Activated CD4-positive, alpha-beta T cell treated with anti-CD3 and anti-CD28 coated beads, Interleukin-2, Interleukin-6, amounts not matched to agents 100 ng/mL and 50 ng/mL, durations not matched to agents 16 hours and 8 hours (primary cell): Measurements from ENCODE around the gene VSIG10L2.
A peak's percentile ranks its signal among the peaks of the same experiment; 100 is the strongest.

ENCODE experiments used
- DNase-seq: peaks from one replicate; pipeline ENCODE4 v3.0.0-alpha.2; 2020

The VSIG10L2 gene

DNA sequence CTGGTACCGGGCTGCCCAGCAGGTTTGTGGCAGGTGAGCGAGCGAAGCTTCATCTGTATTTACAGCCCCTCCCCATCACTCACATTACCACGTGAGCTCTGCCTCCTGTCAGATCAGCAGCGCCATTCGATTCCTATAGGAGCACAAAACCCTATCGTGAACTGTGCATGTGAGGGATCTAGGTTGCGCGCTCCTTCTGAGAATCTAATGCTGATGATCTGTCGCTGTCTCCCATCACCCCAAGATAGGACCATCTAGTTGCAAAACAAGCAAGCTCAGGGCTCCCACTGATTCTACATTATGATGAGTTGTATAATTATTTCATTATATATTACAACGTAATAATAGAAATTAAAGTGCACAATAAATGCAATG lies 15.8 kb upstream of the VSIG10L2 start:
- DNase-seq: no peak

DNA sequence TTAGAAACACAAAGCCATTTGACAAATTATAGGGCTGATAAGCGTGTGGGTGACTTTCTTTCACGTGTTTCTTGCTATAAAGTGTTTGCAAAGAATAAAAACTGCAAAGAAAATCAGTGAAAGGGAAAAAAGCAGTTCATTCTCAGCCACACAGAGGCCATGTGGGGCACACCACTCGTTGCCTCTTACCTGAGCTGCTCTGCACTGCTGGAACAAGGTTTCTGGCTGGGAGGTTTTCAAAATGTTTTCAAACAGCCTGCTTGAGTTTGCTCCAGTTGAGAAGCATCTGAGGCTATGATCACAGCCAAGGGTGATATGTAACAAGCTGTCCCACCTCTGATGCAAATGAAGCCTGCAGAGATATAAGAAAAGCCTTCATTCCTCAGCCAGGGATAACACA lies 14.7 kb upstream of the VSIG10L2 start:
- no peak for DNase-seq

DNA sequence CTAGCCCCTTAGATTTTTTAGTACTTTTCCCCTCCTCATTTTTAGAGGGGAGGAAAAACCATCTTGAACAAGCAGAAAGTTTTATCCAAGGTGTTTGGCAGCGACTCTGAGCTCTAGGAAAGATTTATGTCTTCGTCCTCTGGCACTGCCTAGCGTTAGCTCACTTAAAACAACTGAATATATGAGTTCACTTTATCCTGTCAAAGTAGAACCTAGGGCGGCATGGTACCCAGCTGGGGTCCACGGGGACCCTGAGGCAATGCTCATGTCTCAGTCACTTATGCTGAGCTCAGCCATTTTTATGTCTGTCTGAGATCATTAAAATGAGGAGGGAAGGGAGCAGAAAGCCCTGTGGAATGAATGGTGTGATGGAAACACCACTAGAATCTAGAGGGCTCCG lies 14.2 kb upstream of the VSIG10L2 start:
- DNase-seq: no peak

DNA sequence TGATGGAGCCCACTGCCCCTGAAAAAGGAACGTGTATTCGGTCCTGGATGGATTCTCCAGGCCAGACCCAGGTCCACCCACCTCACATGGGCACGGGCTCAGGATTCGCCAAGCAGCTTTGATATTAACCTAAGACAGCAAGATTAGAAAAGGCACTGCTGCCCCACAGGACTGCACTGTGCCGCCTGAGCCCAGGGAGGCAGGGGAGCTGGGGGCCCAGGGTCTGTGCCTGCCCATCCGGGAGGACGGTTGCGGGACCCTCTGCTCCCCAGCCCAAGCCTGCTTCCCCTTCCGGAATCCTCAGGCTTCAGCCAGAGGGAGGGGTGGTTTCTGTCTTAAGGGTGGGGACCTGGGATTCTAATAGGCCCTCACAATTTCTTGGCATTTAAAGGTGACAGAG lies 13.5 kb upstream of the VSIG10L2 start:
- DNase-seq: no peak

DNA sequence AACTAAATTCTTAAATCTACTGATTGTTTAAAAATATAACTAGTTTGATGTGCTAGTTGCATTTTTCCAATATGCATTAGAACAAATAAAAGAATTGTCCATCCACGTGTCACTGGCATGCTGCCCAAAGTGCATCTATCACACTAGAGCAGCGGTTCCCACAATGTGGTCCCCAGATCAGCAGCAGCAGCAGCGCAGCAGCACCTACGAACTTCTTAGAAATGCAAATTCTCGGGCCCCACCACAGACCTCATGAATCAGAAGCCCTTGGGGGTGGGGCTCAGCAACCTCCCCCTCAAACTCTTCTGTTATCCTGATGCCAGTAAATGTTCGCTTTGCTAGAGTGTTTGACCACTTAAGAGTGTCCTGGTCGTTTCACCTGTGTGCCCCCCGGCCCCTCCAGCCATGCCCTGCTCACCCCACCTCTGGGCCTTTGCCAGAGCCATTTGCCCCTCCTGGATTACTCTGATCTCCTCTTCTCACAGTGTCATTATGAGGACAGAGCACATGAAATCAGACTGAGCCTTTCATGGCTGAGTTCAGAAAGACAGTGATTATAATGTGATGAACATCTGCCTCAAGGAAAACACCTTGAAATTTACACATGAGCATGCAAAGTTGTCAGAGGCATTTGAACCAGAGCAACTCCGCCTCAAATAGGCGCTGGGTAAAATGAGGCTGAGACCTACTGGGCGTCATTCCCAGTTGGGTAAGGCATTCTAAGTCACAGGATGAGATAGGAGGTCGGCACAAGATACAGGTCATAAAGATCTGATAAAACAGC lies 12.6 kb upstream of the VSIG10L2 start:
- DNase-seq: no peak

DNA sequence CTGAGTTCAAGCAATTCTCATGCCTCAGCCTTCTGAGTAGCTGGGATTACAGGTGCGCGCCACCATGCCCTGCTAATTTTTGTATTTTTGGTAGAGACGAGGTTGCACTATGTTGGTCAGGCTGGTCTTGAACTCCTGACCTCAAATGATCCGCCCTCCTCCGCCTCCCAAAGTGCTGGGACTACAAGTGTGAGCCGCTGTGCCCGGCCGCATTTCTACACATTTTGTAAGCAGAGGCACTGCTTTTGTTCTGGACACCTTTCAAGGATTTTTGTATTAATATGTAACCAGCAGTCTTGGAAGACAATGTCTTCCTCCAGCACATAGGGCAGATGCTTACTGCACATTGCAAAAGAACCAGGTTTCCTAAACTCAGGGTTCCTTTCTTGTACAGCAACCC lies 11.4 kb upstream of the VSIG10L2 start:
- no peak for DNase-seq

DNA sequence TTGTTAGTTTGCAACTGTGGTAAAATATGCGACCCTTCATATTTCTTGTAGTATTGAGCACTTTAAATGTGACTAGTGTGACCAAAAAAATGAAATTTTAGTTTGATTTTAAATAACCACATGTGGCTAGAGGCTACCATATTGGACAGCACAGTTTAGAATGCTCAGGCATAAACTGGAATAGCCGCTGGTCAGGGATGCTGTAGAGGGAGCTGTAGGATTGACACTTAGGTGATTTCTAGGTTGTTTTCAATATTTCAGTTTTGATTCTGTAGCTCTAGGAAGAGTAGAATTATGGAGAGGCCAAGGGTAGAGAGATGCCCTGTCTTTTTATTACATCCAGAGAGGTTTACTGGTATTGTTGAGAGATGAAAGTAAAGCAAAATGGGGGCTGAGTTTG lies 10.8 kb upstream of the VSIG10L2 start:
- DNase-seq: no peak

DNA sequence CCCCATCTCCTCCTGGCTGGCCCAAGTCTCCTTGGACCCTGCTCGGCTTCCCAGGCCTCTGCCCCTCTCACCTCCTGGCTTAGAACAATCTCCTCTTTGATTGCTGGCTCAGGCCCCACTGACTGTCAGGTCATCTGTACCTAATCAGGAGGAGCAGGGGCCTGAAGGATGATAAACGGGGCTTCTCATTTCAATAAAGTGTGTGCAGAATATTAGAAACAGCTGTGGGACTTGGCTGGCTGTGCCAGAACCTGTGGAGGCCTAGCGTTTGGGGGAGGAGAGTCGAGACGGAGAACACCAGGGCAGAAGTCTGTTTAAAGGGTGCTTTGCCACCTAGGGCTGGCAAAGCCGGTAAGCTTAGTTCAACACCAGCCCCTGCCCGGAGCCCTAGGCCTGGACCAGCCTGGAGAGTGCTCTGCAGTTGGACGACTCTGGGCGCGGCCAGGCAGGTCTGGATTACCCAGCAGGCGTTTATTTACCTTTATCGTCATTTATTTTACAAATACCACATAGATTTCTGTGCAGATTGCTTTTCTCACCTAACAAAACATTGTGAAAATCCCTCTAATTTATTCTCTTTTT lies 10.1 kb upstream of the VSIG10L2 start:
- no peak for DNase-seq

DNA sequence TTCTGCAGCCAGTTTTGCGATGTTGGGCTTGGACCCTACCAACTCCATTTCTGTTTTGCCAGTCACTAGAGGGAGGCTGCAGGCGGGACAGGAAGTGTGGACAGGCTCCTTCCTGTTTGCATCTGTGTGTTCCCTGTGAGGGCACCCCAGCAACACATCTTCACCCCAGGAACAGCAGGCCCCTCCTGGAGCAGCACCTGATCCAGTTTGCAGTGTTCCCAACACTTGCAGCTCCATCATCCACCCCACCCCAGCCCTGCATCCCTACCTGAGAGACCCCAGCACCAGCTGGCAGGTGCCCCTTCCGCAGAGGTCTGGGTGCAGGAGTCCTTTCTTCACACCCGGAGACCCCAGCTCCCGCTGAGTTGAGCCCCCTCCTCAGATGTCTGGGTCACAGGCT lies 7.4 kb upstream of the VSIG10L2 start:
- DNase-seq: no peak

DNA sequence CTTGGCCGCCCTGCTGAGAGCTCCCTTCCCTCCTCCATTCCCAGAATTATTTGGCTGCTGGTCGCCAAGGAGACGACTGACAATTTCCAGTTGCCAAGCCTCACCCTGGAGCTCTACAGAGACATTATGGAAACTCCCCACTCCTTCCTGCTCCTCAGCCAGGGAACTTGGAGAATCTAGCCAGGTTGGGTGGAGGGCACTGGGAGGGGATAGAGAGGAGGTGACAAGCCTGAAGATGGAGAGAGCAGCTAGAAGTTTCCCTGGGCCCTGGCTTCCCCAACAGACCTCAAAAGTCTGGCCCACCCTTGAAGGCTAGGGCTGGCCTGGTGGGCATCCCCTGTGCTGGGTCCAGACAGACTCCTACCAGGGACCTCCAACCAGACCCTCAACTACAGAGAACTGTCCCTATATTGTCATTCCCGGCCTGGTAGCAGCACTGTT lies 6.7 kb upstream of the VSIG10L2 start:
- no peak for DNase-seq

DNA sequence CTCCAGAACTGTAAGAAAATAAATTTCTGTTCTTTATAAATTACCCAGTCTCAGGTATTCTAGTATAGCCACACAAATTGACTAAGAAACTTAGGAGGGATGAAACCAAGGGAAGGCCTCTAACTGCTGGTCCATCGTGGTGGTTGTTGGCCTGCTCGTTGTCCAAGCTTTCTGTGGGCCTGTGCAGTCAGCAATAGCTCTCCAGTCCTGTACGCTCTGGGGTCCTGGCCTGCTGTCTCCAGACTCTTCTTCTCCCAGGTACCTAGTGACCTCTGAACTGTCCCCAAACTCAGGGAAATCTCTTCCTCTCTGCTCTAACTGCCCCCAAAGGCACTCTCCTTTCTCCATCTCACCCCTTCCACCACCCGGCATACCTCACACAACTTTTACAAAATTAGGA lies 5.7 kb upstream of the VSIG10L2 start:
- DNase-seq: no peak

DNA sequence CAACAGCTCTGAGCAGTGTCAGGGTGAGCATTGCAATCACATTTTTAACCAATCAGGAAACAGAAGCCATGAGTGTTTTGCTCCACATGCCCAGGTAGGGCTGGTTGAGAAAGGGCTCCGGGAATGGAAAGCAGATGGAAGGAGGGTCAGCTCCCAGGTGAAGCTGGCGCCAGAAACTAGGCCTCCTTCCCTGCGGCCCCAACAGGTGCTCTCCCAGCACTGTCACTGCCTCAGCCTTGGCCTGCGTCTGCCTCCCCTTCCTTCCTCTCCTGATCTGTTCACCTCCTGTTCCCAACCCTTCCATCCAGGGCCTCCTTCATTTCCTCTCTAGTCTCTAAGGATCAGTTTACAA lies 4.6 kb upstream of the VSIG10L2 start:
- no peak for DNase-seq

DNA sequence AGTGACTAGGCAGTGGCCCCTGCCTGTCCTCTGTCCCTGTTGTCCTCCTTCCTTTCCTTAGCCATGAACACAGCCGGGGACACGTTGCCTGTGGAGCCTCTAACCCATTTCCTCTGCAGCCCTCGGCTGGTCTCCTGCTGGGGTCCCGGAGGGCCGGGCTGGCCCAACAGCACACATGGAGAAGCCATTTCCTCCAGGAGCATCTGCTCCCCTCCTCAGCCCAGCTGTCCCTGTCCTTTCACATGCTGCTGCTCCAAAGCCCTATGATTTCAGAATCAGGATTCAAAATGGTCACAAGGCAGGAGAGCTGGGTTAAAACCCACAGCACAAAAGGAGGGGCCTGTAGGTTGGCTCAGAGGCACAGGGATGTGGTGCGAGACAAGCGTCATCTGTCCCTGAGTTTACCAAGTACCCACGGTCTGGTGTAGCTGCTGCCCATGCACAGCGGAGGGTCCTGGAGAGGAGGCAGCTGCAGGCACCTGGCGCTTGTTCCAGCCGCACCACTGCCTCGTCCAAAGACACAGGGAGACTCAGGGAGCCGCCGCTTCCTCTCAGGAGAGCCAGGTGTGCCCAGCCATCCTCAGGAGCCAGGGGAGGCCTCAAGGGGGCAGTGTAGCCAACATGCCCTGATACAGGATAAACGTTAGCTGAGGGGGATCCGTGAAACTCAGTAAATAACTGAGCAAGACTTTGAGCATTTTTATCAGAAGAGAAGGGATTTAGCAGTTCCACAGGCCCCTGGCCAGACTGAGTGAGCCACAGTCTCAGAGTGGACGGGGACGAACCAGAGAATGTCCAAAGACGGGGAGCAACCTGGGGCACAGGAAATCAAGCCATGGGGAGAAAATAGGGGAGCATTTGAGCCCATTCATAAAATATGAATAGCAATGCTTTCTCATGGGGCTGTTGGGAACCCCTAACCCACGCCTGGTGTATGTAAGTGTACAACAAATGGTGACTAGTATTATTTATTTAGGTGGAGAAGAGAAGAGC lies 3.9 kb upstream of the VSIG10L2 start:
- peak; percentile 55 for DNase-seq

DNA sequence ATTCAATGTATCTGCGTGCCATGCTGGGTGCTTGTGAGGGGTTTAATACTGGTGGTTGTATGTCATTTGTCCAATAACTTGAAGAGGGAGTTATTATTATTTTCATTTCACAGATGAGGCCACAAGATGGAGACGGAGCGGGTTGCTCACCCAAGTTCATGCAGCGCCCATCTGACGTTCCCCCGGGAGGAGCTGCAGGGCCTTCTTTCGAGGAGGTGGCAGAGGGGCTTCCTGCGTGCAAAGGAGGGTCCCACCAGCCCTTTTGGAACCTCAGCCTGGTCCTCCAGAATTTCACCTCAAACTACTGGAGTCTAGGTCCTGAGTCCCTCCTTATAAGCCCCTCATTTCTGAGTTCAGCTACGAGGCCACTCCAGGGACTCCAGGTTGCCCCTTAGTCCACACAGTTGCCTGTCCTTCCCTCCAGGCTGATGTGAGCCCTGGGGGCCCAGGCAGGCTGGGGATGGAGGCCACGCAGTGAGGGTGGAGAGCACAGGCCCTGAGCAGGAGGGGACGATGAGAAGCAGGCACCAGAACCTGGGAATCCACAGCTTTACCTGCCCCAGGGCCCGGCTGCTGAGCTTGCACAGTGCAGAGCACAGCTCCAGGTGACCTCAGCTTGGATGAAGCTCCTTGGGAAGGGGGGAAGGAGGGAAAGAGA lies 2.9 kb upstream of the VSIG10L2 start:
- no peak for DNase-seq

DNA sequence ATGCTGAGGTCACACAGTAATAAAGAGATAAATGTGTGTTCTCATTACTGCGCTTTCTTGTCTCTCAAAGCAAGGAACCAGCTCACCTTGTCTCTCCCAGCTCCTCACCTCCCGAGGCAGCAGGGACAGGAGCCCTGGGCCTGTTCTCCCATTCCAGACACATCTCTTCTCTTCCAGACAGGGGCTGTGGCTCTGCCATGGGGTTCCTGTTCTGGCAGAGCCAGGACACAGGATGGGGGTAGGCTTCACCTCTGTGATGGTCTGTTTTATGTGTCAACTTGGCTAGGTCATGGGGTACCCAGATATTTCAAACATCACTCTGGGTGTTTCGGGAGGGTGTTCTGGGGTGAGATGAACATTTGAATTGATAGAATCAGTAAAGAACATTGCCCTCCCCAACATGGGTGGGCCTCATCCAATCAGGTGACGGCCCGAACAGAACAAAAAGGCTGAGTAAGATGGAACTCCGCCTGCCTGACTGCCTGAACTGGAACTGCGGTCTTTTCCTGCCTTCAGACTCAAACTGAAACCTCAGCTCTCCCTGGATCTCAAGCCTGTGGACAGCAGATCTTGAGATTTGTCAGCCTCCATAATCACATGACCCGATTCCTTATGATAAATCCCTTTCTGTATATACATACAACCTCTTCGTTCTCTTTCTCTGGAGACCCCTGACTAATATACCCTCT lies 2.0 kb upstream of the VSIG10L2 start:
- no peak for DNase-seq

DNA sequence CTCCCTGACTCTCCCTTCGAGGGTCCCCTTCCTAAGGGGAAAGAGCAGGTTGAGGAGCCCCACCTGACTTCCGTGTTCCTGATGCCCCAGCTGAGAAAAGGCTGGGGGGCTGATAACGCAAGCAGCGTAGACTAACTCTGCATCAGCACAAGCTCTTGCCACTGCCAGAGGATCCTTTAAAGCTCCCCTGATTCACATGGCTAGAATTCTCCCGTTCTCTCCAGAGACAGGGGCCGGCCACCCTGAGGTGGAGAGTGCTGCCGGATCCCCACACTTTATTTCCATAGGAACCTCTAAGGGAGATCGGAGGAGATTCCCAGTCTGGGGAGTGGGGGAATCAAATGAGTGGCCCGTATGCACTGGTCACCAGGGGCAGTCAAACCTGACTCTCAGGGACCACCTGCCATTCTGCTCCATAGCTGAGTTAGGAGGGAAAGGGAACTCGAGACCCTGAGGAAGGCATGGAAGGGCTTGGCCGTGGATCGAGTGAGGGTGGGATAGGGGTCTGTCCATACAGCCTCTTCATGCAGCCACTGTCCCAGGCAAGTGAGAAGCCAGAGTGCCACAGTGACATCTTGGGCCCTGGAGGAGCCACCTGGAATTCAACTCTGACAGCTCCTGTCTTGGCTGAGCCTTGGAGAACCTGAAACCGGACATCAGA lies 1.4 kb upstream of the VSIG10L2 start:
- no peak for DNase-seq

DNA sequence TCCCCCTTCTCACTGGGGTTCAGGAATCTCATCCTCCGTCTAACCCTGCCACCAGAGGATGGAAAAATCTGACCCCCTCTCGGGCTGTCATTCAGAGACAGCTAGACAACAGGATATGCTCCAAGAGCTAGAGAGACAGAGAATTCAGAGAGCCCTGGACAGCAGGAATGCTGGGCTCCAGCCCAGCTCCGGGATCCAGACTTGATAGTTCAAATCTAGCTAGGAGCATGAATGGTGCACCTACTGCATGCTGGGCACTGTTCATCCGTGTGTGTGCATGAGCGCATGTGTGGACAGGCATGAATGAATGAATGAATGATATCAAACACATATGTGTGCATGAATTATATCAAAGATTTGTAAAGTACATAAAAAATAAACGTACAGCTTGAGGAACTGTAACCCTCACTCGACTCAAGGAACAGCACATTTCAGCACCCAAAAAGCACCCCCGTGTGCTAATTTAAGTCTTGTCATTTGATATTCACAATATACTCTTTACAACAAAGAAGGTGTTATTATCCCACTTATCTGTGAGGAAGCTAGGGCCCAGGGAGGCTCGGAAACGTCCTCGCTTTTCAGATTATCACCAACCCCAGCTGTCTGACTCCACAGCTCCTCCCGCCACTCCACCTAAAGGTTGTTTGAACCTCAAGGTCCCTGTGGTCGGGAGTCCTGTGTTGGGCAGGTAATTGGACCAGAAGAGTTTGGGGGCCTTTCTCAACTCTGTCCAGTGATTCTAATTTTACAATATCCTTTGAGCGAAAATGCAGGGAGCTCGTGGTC lies 640 bp upstream of the VSIG10L2 start:
- DNase-seq: no peak

DNA sequence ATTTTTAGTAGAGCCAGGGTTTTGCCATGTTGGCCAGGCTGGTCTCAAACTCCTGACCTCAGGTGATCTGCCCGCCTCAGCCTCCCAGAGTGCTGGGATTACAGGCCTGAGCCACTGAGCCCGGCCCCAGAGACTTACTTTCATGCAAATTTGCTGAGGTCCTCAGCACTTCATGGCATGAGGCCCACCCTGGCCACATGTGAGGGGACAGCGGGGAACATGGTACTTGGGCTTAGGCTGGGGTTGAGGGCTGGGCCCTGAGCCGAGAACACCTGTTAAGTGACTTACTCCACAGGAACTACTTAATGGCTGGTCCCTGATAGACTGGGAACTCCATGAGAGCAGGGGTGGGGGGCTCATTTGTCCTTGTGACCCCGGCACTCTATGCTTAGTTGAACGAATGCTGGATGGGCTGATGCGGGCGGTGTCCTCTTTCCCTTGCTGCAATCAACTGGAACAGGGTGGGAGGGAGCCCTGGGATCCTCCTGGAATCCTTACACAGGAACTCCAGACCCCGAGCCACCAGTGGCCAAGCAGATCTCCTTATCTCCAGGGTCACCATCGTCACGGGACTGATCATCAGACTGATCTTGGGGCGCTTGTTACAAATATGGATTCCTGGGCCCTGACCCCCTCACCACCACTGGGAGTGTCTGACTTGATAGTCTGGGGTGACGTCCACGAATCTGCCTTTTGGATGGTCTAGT lies 1.0 kb downstream of the VSIG10L2 start:
- DNase-seq: no peak

DNA sequence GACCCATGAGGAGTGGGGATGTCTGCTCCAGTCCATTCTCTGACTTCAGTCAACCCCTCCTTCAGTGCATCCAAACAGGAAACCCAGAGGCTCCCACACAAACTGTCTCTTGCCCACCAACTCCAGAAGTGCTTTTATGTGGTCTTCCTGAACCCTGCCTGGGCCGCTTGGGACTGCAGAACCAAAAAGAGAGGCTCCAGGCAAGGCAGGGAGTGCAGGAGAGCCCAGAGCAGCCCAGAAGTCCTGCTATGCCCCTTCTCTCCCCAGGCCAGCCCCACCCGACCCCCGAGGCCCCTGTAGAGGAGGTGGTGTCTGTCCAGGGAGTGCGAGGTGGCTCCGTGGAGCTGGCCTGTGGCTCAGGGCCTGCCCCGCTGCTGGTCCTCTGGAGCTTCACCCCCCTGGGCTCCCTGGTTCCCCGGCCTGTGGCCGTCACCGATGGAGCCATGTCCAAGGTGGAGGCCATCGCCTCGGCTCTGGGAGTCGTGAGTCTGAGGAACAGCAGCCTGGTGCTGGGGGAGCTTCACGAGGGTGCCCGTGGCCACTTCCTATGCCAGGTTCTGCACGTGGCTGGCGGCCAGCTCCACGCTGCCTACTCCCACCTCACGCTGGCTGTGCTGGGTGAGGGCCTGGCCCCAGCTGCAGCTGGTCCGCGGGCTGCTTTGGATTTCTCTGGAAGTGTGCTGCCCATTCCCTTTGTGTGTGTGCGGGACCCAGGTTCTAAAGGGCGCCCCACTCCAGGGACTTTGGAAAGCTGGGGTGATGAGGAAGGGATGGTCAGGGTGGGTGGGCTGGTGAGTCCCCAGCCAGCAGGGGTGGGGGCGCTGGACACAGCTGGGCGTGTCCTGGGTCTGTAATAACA lies 1.8 kb downstream of the VSIG10L2 start:
- no peak for DNase-seq
